Activated gamma-delta T cell treated with Interleukin-2 at 50 U/mL for 16 hours (primary cell): ENCODE data around the gene GRK1.
"Not testable (repeated sequence)": the region's sequence is repeated elsewhere in the genome, so short reads cannot be mapped to it uniquely, and the experiment has no call there.

Source experiments
- DNase-seq: peaks from one replicate; pipeline ENCODE4 v3.0.0-alpha.2; 2020

Gene GRK1

GRCh38 chr13:113666951-113667701, at the start of gene GRK1:
Gene GRK1, plus strand, starts transcription at chr13:113667219. Its CDS starts 168 bp downstream, at chr13:113667387.
- no peak for DNase-seq

GRCh38 chr13:113617961-113618360, 49.1 kb upstream of the GRK1 start:
- DNase-seq = no peak

GRCh38 chr13:113618455-113618854, 48.6 kb upstream of the GRK1 start:
- DNase-seq = no peak

DNA sequence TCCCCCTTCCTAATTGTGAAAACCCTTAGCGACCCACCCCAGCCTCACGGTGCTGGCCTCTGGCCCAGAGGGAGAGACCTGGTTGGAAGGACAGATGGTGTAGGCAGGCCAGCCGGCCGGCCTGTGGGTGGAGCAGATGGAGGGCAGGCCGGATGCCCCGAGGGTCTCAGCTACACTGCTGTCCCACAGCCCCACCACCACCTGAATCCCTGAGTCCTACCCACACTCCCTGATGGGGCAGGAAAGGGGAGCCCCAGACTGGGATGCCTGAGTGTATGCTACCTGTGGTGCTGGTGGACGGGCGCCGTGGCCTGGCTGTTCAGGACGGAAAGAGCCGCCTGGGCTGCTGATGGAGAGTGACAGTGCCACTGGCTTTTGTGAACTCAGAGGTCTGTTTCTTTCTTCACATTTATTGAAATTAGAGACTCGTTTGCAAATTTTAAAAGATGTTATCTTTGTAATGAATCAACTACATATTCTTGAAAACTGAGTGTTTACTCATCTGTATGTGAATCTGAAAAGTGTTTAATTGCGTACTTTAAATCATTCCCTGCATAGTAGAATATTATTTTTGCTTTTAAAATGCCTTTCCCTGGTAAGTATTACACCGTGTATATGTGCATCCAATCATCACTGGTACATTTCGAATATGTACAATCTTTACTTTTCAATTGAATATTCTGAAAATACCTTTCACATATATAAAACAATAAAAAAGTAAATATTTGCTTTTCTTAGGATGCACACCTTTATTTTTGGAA, 46.8 kb upstream of the GRK1 start:
- DNase-seq = no peak

GRCh38 chr13:113621046-113621445, 46.0 kb upstream of the GRK1 start:
- no peak for DNase-seq

GRCh38 chr13:113621498-113621897, 45.5 kb upstream of the GRK1 start:
- DNase-seq = not testable (repeated sequence)

DNA sequence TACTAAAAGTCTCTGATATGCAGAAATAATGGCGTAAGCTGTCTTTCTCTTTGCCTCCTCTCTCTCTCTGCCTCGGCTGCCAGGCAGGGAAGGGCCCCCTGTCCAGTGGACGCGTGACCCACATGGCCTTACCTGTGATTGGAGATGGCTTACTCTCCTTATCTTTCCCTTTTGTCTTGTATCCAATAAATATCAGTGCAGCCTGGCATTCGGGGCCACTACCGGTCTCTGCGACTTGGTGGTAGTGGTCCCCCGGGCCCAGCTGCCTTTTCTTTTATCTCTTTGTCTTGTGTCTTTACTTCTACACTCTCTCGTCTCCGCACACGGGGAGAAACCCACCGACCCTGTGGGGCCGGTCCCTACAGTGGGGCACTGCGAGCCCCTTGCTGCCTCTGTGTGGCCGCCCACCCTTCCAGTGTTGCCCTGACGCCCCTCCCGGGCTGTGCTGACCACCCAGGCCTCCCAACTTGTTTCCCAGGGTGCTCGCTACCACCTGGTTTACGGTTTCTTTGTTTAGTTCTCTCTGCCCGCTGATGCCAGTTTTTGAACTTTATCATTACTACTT, 45.0 kb upstream of the GRK1 start:
- DNase-seq = not testable (repeated sequence)

- DNase-seq = no peak
Measured at GRCh38 chr13:113622791-113623490, 44.1 kb upstream of the GRK1 start.

DNA sequence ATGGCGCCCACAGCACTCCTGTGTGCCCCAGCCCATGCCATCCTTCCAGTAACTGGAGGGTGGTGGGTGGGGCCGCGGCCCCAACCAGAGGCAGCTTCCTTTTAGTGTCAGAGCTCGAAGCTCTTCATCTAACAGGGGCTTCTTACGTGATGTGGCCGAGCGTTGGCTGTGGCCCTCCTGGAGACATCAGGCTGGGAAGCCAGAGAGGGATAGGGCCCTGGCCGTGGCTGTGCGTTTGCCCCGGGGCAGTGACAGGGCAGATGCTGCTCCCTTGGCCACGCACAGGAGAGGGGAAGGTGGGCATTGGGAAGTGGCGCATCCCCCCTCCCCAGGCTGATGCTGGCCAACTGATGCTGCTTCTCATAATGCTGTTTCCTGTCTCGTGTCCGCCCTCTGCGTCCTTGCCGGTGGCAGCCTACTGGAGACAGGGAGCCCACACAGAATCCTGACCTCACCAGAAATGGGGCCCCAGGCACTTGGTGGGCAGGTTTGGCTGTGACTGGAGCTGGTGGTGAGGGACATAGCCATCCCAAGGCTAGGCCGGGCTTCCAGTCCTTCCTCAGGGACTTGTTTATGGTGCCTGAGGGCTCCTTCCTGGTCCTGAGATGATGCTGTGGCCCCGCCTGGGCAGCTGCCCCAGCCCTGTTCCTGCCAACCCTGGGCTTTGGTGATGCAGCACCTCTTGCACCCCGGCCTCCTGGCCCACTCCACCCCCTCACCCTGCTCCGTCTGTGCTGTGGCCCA, 43.4 kb upstream of the GRK1 start:
- DNase-seq = no peak

DNA sequence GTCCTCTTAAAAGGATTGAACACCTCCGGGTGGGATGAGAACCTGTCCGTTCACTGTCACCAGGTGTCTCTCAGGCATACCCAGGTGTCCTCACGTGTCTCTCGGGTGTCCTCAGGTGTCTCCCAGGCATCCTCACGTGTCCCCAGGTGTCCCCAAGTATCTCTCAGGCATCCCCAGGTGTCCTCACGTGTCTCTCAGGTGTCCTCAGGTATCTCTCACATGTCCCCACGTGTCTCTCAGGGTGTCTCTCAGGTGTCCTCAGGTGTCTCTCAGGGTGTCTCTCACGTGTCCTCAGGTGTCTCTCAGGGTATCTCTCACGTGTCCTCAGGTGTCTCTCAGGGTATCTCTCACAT, 42.8 kb upstream of the GRK1 start:
- no peak for DNase-seq

DNA sequence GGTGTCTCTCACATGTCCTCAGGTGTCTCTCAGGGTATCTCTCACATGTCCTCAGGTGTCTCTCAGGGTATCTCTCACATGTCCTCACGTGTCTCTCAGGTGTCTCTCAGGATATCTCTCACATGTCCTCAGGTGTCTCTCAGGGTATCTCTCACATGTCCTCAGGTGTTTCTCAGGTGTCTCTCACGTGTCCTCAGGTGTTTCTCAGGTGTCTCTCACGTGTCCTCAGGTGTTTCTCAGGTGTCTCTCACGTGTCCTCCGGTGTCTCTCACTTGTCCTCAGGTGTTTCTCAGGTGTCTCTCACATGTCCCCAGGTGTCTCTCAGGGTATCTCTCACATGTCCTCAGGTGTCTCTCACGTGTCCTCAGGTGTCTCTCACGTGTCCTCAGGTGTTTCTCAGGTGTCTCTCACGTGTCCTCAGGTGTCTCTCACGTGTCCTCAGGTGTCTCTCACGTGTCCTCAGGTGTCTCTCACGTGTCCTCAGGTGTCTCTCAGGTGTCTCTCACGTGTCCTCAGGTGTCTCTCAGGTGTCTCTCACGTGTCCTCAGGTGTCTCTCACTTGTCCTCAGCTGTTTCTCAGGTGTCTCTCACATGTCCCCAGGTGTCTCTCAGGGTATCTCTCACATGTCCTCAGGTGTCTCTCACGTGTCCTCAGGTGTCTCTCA, 42.2 kb upstream of the GRK1 start:
- DNase-seq = not testable (repeated sequence)

DNA sequence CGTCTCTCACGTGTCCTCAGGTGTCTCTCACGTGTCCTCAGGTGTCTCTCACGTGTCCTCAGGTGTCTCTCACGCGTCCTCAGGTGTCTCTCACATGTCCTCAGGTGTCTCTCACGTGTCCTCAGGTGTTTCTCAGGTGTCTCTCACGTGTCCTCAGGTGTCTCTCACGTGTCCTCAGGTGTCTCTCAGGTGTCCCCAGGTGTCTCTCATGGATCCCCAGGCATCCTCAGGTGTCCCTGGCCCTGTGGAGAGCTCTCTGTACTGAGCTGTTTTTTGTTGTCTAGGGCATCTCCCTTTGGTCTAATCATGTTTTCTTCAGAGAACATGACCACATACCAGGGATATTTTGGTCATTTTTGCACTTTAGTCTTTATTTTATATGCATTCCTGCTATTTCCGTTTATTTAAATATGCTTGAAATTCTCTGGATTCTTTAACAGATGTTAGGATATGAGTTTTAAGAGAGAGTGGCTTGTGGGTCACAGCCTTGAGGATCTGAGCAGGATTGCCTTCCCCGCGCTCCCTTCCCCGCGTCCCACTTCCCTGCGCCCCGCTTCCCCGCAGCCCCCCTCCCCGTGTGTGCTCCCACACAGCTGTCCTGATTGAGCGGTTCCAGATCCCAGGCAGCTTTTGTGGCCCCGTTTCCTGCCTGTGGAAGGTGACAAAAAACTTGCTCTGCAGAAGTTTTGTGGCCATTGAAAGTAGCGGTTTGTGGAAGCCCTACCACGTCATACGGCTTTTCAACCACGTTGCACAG, 40.9 kb upstream of the GRK1 start:
- no peak for DNase-seq

- DNase-seq = no peak
Measured at GRCh38 chr13:113627136-113627535, 39.9 kb upstream of the GRK1 start.

- no peak for DNase-seq
Measured at GRCh38 chr13:113628291-113629270, 38.4 kb upstream of the GRK1 start.

DNA sequence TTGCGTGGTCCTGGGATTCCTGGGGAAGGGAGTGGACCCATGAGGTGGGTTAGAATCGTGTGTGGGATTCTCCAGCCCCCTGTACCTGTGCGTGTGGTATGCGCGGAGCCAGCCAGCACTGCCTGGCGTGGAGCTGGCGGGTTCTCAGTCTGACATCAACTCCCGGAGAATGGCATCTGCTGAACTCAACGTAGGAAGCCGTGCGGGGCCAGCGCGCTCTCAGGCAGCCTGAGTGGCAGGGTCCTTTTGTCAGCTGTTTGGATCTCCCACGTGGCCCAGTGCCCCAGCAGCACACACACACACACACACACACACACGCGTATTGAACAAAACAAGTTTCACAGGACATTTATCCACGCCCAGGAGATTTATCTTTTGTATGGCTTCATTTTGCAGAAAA, 37.2 kb upstream of the GRK1 start:
- DNase-seq = no peak

GRCh38 chr13:113630296-113630695, 36.7 kb upstream of the GRK1 start:
- DNase-seq = no peak

- no peak for DNase-seq
Measured at GRCh38 chr13:113630804-113631203, 36.2 kb upstream of the GRK1 start.

GRCh38 chr13:113631341-113632095, 35.5 kb upstream of the GRK1 start:
- no peak for DNase-seq
